RCC 7860 (cell line): Measurements from ENCODE around the gene SCARB2.
A peak's percentile ranks its signal among the peaks of the same experiment; 100 is the strongest.

Source experiments
- DNase-seq: peaks from one replicate; pipeline ENCODE4 v3.0.0-alpha.2; 2015; ENCODE audit warnings: low spot score
- FAIRE-seq: peaks from 2 replicates; lab custom pipeline; 2012; peaks lifted over from hg19 to GRCh38; lab: Jason Lieb, UNC

Gene SCARB2

GRCh38 chr4:76156635-76157034, 57.0 kb downstream of the SCARB2 start:
- FAIRE-seq (no peak), DNase-seq (no peak)

- DNase-seq (no peak), FAIRE-seq (no peak)
These were observed 57.6 kb downstream of the SCARB2 start for GRCh38 chr4:76155979-76156378.

GRCh38 chr4:76153356-76153755, 60.3 kb downstream of the SCARB2 start:
- DNase-seq (no peak), FAIRE-seq (no peak)

- DNase-seq (peak; percentile 79), FAIRE-seq (peak; percentile 66)
These were observed 65.3 kb downstream of the SCARB2 start, which contains the start of gene NUP54 for GRCh38 chr4:76148142-76148865. TSS of gene NUP54 (minus strand) at chr4:76148397. CDS start at chr4:76148374, 23 bp downstream.

- DNase-seq (peak; percentile 63), FAIRE-seq (peak; percentile 35)
These were observed 66.0 kb downstream of the SCARB2 start for GRCh38 chr4:76147454-76148141.

GRCh38 chr4:76144546-76144945, 69.1 kb downstream of the SCARB2 start:
- no peak for DNase-seq
- FAIRE-seq: no peak

- DNase-seq (no peak), FAIRE-seq (no peak)
These were observed 72.4 kb downstream of the SCARB2 start for GRCh38 chr4:76141241-76141640.

- FAIRE-seq (no peak), DNase-seq (no peak)
These were observed 85.9 kb downstream of the SCARB2 start for GRCh38 chr4:76127754-76128153.

- DNase-seq: no peak
- FAIRE-seq: no peak
These were observed 87.8 kb downstream of the SCARB2 start for GRCh38 chr4:76125816-76126215.

- FAIRE-seq: no peak
- DNase-seq: no peak
These were observed 93.4 kb downstream of the SCARB2 start for GRCh38 chr4:76120199-76120598.

GRCh38 chr4:76117536-76117935, 96.1 kb downstream of the SCARB2 start:
- no peak for DNase-seq
- FAIRE-seq: no peak

GRCh38 chr4:76116821-76117220, 96.8 kb downstream of the SCARB2 start:
- FAIRE-seq (no peak), DNase-seq (no peak)
